HCT116 (cell line): ENCODE measurements around the gene TEX54. TPM values are rescaled to one million over a fixed set of nuclear protein-coding genes. Genes with fewer than 3 reads are reported as not detected.
A peak's percentile ranks its signal among the peaks of the same experiment; 100 is the strongest.

Source experiments
- ATAC-seq: fragments of 200-7000 bp; cut with Tn5 transposase; 2 replicates; pipeline ENCODE4 v1.9.1; 2020; ENCODE audit warnings: mild to moderate bottlenecking, moderate library complexity
- BruUV-seq: library from RNA; stranded (reverse); fragments of 400-500 nt; replicated peaks from 2 replicates; lab custom pipeline; 2021; lab: Mats Ljungman, UMichigan
- CTCF ChIA-PET: fragments of 300-600 bp; sonication (Branson Sonifier 250); formaldehyde crosslinking; loops from one replicate; lab custom pipeline; 2021; ENCODE audit warnings: antibody characterized with exemption; lab: Charles Lee
- POLR2A ChIA-PET: fragments of 300-600, 350-600 bp; sonication (Branson Sonifier 250); formaldehyde crosslinking; loops from one replicate; lab custom pipeline; 2021; ENCODE audit warnings: antibody characterized with exemption; lab: Charles Lee
- RAD21 ChIA-PET, 2 experiments: fragments of 300-600 bp; sonication (Branson Sonifier 250); formaldehyde crosslinking; loops; one replicate each; lab custom pipeline; 2023; ENCODE audit warnings: low total read pairs in 2 of 2; ENCODE audit not compliant: uncharacterized antibody in 2 of 2, unreplicated experiment in 2 of 2, low non-redundant PET in 1 of 2; lab: Charles Lee
- DNase-seq: peaks from one replicate; pipeline ENCODE4 v3.0.0-alpha.2; 2010; ENCODE audit warnings: low read depth, low spot score
- H2AFZ ChIP-seq: fragments of 200-600 bp; shearing (Covaris generic), sonication (generic); 2 replicates; pipeline ENCODE4 v1.6.1; 2017; ENCODE audit warnings: low read depth, mixed run types, mixed read lengths, antibody characterized with exemption, low read length; ENCODE audit not compliant: poor library complexity, severe bottlenecking
- H3K27ac ChIP-seq: 2 replicates; pipeline ENCODE4 v1.5.1; 2012; ENCODE audit warnings: low read depth, low read length
- H3K27me3 ChIP-seq: fragments of 200-600 bp; sonication (generic); 2 replicates; pipeline ENCODE4 v1.6.1; 2016; ENCODE audit warnings: mixed run types, low read length, mixed read lengths; ENCODE audit not compliant: insufficient read depth
- H3K36me3 ChIP-seq, 2 experiments: fragments of 200-500 bp in 1 of 2; fragments of 200-600 bp in 1 of 2; sonication (Bioruptor generic) in 1 of 2; sonication (generic) in 1 of 2; 2 replicates each; pipeline versions ENCODE4 v1.5.1 to v1.6.1; 2014 to 2016; ENCODE audit warnings: low read length in 2 of 2, inconsistent platforms in 1 of 2, mixed read lengths in 1 of 2, mixed run types in 1 of 2; ENCODE audit not compliant: insufficient read depth in 2 of 2, control insufficient read depth in 1 of 2
- H3K4me1 ChIP-seq, 2 experiments: fragments of 200-600 bp in 1 of 2; sonication (generic) in 1 of 2; 2 replicates each; pipeline versions ENCODE4 v1.5.1 to v1.6.1; 2012 to 2017; ENCODE audit warnings: low read length in 2 of 2, inconsistent platforms in 1 of 2, mild to moderate bottlenecking in 1 of 2, mixed read lengths in 1 of 2, mixed run types in 1 of 2, moderate library complexity in 1 of 2; ENCODE audit not compliant: insufficient read depth in 2 of 2, control insufficient read depth in 1 of 2
- H3K4me2 ChIP-seq: fragments of 200-600 bp; sonication (generic); 2 replicates; pipeline ENCODE4 v1.6.1; 2017; ENCODE audit warnings: mixed run types, low read length, mixed read lengths
- H3K4me3 ChIP-seq, 2 experiments: fragments of 200-600 bp in 1 of 2; sonication (generic) in 1 of 2; replicated peaks in 1 of 2; 2 replicates each; pipeline ENCODE4 v1.5.1; 2011 to 2016; ENCODE audit warnings: low read length in 2 of 2, control low read depth in 1 of 2, low read depth in 1 of 2, mild to moderate bottlenecking in 1 of 2, mixed read lengths in 1 of 2, mixed run types in 1 of 2
- H3K79me2 ChIP-seq: fragments of 200-600 bp; sonication (generic); 2 replicates; pipeline ENCODE4 v1.6.1; 2017; ENCODE audit warnings: mild to moderate bottlenecking, mixed run types, low read length, moderate library complexity, mixed read lengths; ENCODE audit not compliant: insufficient read depth
- H3K9ac ChIP-seq: fragments of 200-600 bp; sonication (generic); 2 replicates; pipeline ENCODE4 v1.6.1; 2016; ENCODE audit warnings: low read length, mixed read lengths
- H3K9me2 ChIP-seq: fragments of 200-600 bp; sonication (generic), shearing (Covaris generic); 2 replicates; pipeline ENCODE4 v1.6.1; 2017; ENCODE audit warnings: mixed run types, mild to moderate bottlenecking, moderate library complexity; ENCODE audit not compliant: insufficient read depth
- H3K9me3 ChIP-seq, 2 experiments: fragments of 200-500 bp in 1 of 2; fragments of 200-600 bp in 1 of 2; sonication (Bioruptor generic) in 1 of 2; sonication (generic) in 1 of 2; 2 replicates each; pipeline ENCODE4 v1.6.1; 2014 to 2017; ENCODE audit warnings: low read length in 2 of 2, mixed read lengths in 2 of 2, inconsistent platforms in 1 of 2, low read depth in 1 of 2, mild to moderate bottlenecking in 1 of 2, mixed run types in 1 of 2, moderate library complexity in 1 of 2; ENCODE audit not compliant: control insufficient read depth in 1 of 2, insufficient read depth in 1 of 2
- H4K20me1 ChIP-seq: fragments of 200-600 bp; sonication (generic), shearing (Covaris generic); 2 replicates; pipeline ENCODE4 v1.6.1; 2017; ENCODE audit warnings: mixed run types, mild to moderate bottlenecking, moderate library complexity; ENCODE audit not compliant: insufficient read depth
- CTCF ChIP-seq, 3 experiments: fragments of 200-600 bp in 1 of 3; sonication (generic) in 1 of 3; IDR thresholded peaks in 2 of 3; conservative IDR thresholded peaks in 1 of 3; 2 replicates each; pipeline ENCODE4 v1.5.1; 2012 to 2017; ENCODE audit warnings: low read depth in 2 of 3, low read length in 2 of 3, antibody characterized with exemption in 1 of 3, borderline replicate concordance in 1 of 3, control low read depth in 1 of 3, mild to moderate bottlenecking in 1 of 3, mixed read lengths in 1 of 3, mixed run types in 1 of 3, moderate library complexity in 1 of 3; ENCODE audit not compliant: insufficient read depth in 1 of 3
- EZH2 ChIP-seq: fragments of 200-600 bp; sonication (generic); IDR thresholded peaks from 2 replicates; pipeline ENCODE4 v1.6.1; 2017; ENCODE audit warnings: antibody characterized with exemption, mixed run types
- POLR2AphosphoS5 ChIP-seq: IDR thresholded peaks from 2 replicates; pipeline ENCODE4 v1.6.1; 2011; ENCODE audit warnings: mild to moderate bottlenecking, low read depth, low read length, moderate library complexity
- SIN3A ChIP-seq: IDR thresholded peaks from 2 replicates; pipeline ENCODE4 v1.6.1; 2012; ENCODE audit warnings: low read depth
- ZNF274 ChIP-seq: fragments of 200-500 bp; sonication (Bioruptor generic); IDR thresholded peaks from 2 replicates; pipeline ENCODE4 v1.6.1; 2014; ENCODE audit warnings: mild to moderate bottlenecking, low read depth, low read length, inconsistent platforms
- intact Hi-C: fragments of 100-400 bp; cut with micrococcal nuclease; formaldehyde crosslinking; loops from 2 replicates; pipeline ENCODE4 v1.10.0; 2022
- total RNA-seq: library from RNA; stranded (reverse); gene quantifications from one replicate; pipeline ENCODE4 v1.2.1, GENCODE V29; 2021; ENCODE audit not compliant: unreplicated experiment

TEX54 gene
- total RNA-seq, 1 experiment from 2014 or later, result not detected

- Histone ChIP-seq H3K36me3 (peaks cover 31 to 42% of the 10 kb centered on the region in 2 experiments), H2AFZ (no peak overlapping the region), H3K4me1 (peaks cover 41 to 65% of the 10 kb centered on the region in 2 experiments), H3K27ac (peak overlapping the region; percentile 85), H3K9ac (peak overlapping the region; percentile 94), H3K4me3 (peak overlapping the region; percentile 74 to 83), H3K79me2 (peaks cover 76% of the 10 kb centered on the region), H3K9me3 (no peaks in the 10 kb centered on the region), H3K27me3 (no peaks in the 10 kb centered on the region), H3K4me2 (peak overlapping the region; percentile 87), H3K9me2 (no peaks in the 10 kb centered on the region), H4K20me1 (peaks cover 33% of the 10 kb centered on the region)
- ChIA-PET RAD21 (no interaction called here), POLR2A (interaction anchor here (0.7 to 9.9 kb wide), 19 partner anchors 10 to 263 kb away, joined by 3 to 343 read pairs (median 5); partner anchors contain the start of genes HNRNPUL2, SLC3A2, STX5 and TAF6L), CTCF (interaction anchor here (1.5 kb wide), 1 partner anchor 26 kb away, joined by 5 read pairs; the partner anchor contains the start of gene SLC3A2)
- BruUV-seq, result TSS peak; percentile 58
- no peak for ATAC-seq
- DNase-seq, result no peak
- TF ChIP-seq EZH2, result no peak
- TF ChIP-seq ZNF274, result no peak
- no peak; the same call in 1 of the 2 replicates for TF ChIP-seq SIN3A
- TF ChIP-seq POLR2AphosphoS5, result peak; percentile 5; the same call in 1 of the 2 replicates
- intact Hi-C loops, result no loop called here
These were observed 22.4 kb upstream of the TEX54 start for GRCh38 chr11:62854825-62855570.

- ChIA-PET RAD21 (no interaction called here), POLR2A (interaction anchor here (0.7 to 9.9 kb wide), 8 partner anchors 8 to 101 kb away, joined by 3 to 343 read pairs (median 4); partner anchors contain the start of genes SLC3A2, WDR74 and ZBTB3), CTCF (no interaction called here)
- TF ChIP-seq CTCF (IDR thresholded peaks at IDR 0.05 in 2 of 3, conservative IDR thresholded peaks at IDR 0.05 in 1 of 3; ENCODE audit: borderline replicate concordance in 1 of 3, insufficient read depth in 1 of 3, low read depth in 2 of 3, low read length in 2 of 3) (no peak), POLR2AphosphoS5 (peak; percentile 19; the same call in 1 of the 2 replicates)
- BruUV-seq, result no TSS peak
- H3K9ac ChIP-seq, result peak overlapping the region; percentile 94
- peak overlapping the region; percentile 74 to 83 for H3K4me3 ChIP-seq
- peaks cover 69% of the 10 kb centered on the region for H3K79me2 ChIP-seq
- peak overlapping the region; percentile 85 for H3K27ac ChIP-seq
- no peaks in the 10 kb centered on the region for H3K9me3 ChIP-seq
- H3K36me3 ChIP-seq, result peaks cover 31 to 38% of the 10 kb centered on the region in 2 experiments
- no peaks in the 10 kb centered on the region for H3K9me2 ChIP-seq
- no peak overlapping the region for H2AFZ ChIP-seq
- DNase-seq (no peak), ATAC-seq (no peak)
- peak overlapping the region; percentile 87 for H3K4me2 ChIP-seq
- no peaks in the 10 kb centered on the region for H3K27me3 ChIP-seq
- peaks cover 45 to 72% of the 10 kb centered on the region in 2 experiments for H3K4me1 ChIP-seq
- H4K20me1 ChIP-seq, result peaks cover 33% of the 10 kb centered on the region
- intact Hi-C loops, result no loop called here
These were observed 21.6 kb upstream of the TEX54 start for GRCh38 chr11:62854013-62854824.
